IMR-90 (cell line): Measurements from ENCODE around the gene KRT27. TPM values are rescaled to one million over a fixed set of nuclear protein-coding genes. Genes with fewer than 3 reads are reported as not detected.

Experiments
- ATAC-seq: fragments of 200-7000 bp; cut with Tn5 transposase; 2 replicates; pipeline ENCODE4 v1.9.1; 2020; ENCODE audit warnings: low read depth, mild to moderate bottlenecking, moderate library complexity
- BruUV-seq: library from RNA; stranded (reverse); fragments of 400-500 nt; replicated peaks from 2 replicates; lab custom pipeline; 2021; lab: Mats Ljungman, UMichigan
- CTCF ChIA-PET: fragments of 300-600 bp; formaldehyde crosslinking; extraction: SDS; loops from one replicate; lab custom pipeline; 2021; ENCODE audit warnings: antibody characterized with exemption; lab: Yijun Ruan, JAX
- POLR2A ChIA-PET: fragments of 300-600 bp; sonication (Branson Sonifier 250); formaldehyde crosslinking; loops from one replicate; lab custom pipeline; 2022; ENCODE audit warnings: antibody characterized with exemption; ENCODE audit not compliant: unreplicated experiment; lab: Charles Lee
- DNase-seq: peaks from one replicate; pipeline ENCODE4 v3.0.0; 2013
- H2AFZ ChIP-seq: replicated peaks from 2 replicates; pipeline ENCODE3; 2013; ENCODE audit warnings: low read length, mild to moderate bottlenecking; ENCODE audit not compliant: poor library complexity
- H2AK5ac ChIP-seq: 2 replicates; pipeline ENCODE4 v1.6.1; 2013; ENCODE audit warnings: low read depth, low read length, inconsistent platforms
- H2AK9ac ChIP-seq: replicated peaks from 2 replicates; pipeline ENCODE3; 2013; ENCODE audit warnings: mild to moderate bottlenecking, low read depth, low read length, moderate library complexity; ENCODE audit not compliant: poor library complexity
- H2BK120ac ChIP-seq: 2 replicates; pipeline ENCODE4 v1.6.1; 2013; ENCODE audit warnings: low read depth, low read length, inconsistent platforms
- H2BK15ac ChIP-seq: 3 replicates; pipeline ENCODE4 v1.6.1; 2013; ENCODE audit warnings: low read depth, low read length, inconsistent platforms
- H2BK20ac ChIP-seq: 2 replicates; pipeline ENCODE4 v1.6.1; 2013; ENCODE audit warnings: low read depth, mild to moderate bottlenecking, inconsistent platforms, low read length, moderate library complexity
- H2BK5ac ChIP-seq: 2 replicates; pipeline ENCODE4 v1.6.1; 2013; ENCODE audit warnings: mild to moderate bottlenecking, low read depth, low read length, inconsistent platforms; ENCODE audit not compliant: poor library complexity, severe bottlenecking
- H3K14ac ChIP-seq: replicated peaks from 2 replicates; pipeline ENCODE4 v1.6.1; 2013; ENCODE audit warnings: low read depth, low read length, inconsistent platforms
- H3K18ac ChIP-seq: 2 replicates; pipeline ENCODE4 v1.6.1; 2013; ENCODE audit warnings: low read depth, low read length, control low read depth
- H3K23ac ChIP-seq: 2 replicates; pipeline ENCODE4 v1.6.1; 2013; ENCODE audit warnings: low read depth, low read length, inconsistent platforms
- H3K27ac ChIP-seq: 2 replicates; pipeline ENCODE4 v1.5.1; 2013; ENCODE audit warnings: mild to moderate bottlenecking, control low read depth, low read length; ENCODE audit not compliant: insufficient read depth
- H3K27me3 ChIP-seq: 2 replicates; pipeline ENCODE4 v1.6.1; 2013; ENCODE audit warnings: low read length; ENCODE audit not compliant: control insufficient read depth, insufficient read depth
- H3K36me3 ChIP-seq: 2 replicates; pipeline ENCODE4 v1.6.1; 2013; ENCODE audit warnings: low read length, mixed read lengths; ENCODE audit not compliant: control insufficient read depth, insufficient read depth
- H3K4ac ChIP-seq: 2 replicates; pipeline ENCODE4 v1.6.1; 2013; ENCODE audit warnings: low read depth, low read length, inconsistent platforms
- H3K4me1 ChIP-seq: 2 replicates; pipeline ENCODE4 v1.6.1; 2013; ENCODE audit warnings: low read length, mixed read lengths; ENCODE audit not compliant: control insufficient read depth, insufficient read depth
- H3K4me2 ChIP-seq: 2 replicates; pipeline ENCODE4 v1.6.1; 2013; ENCODE audit warnings: low read depth, mild to moderate bottlenecking, control low read depth, low read length, moderate library complexity
- H3K4me3 ChIP-seq: 2 replicates; pipeline ENCODE4 v1.5.1; 2013; ENCODE audit warnings: low read depth, mild to moderate bottlenecking, control low read depth, low read length, moderate library complexity; ENCODE audit not compliant: insufficient read depth
- H3K56ac ChIP-seq: 2 replicates; pipeline ENCODE4 v1.6.1; 2013; ENCODE audit warnings: low read length, inconsistent platforms; ENCODE audit not compliant: insufficient read depth; ENCODE audit errors: extremely low read depth
- H3K79me1 ChIP-seq, 2 experiments: 2 replicates each; pipeline ENCODE4 v1.6.1; 2013; ENCODE audit warnings: low read length in 2 of 2, inconsistent platforms in 1 of 2, low read depth in 1 of 2
- H3K9ac ChIP-seq: 2 replicates; pipeline ENCODE4 v1.6.1; 2013; ENCODE audit warnings: low read depth, low read length, control low read depth
- H3K9me1 ChIP-seq: 2 replicates; pipeline ENCODE4 v1.6.1; 2013; ENCODE audit warnings: low read length, inconsistent platforms; ENCODE audit not compliant: insufficient read depth
- H3K9me3 ChIP-seq: 2 replicates; pipeline ENCODE4 v1.6.1; 2013; ENCODE audit warnings: low read length; ENCODE audit not compliant: control insufficient read depth, insufficient read depth
- H4K20me1 ChIP-seq: 2 replicates; pipeline ENCODE4 v1.6.1; 2013; ENCODE audit warnings: low read length, inconsistent platforms; ENCODE audit not compliant: insufficient read depth
- H4K5ac ChIP-seq: 2 replicates; pipeline ENCODE4 v1.6.1; 2013; ENCODE audit warnings: mild to moderate bottlenecking, low read depth, low read length, control low read depth
- H4K8ac ChIP-seq, 2 experiments: 2 replicates each; pipeline ENCODE4 v1.6.1; 2013; ENCODE audit warnings: low read depth in 2 of 2, low read length in 2 of 2, control low read depth in 1 of 2, inconsistent platforms in 1 of 2
- H4K91ac ChIP-seq: 2 replicates; pipeline ENCODE4 v1.6.1; 2013; ENCODE audit warnings: low read depth, low read length, inconsistent platforms; ENCODE audit not compliant: insufficient read depth
- CHD1 ChIP-seq: IDR thresholded peaks from 2 replicates; pipeline ENCODE4 v1.6.1; 2012; ENCODE audit warnings: low read depth, low read length, improper control_type of control experiment
- WGBS, 2 experiments: methylation state at CpG; one replicate each; pipeline versions ENCODE4 v1.1.5 to v1.1.7; 2013; ENCODE audit warnings: missing lambda C conversion rate in 2 of 2; ENCODE audit not compliant: insufficient read length in 1 of 2; ENCODE audit errors: extremely low coverage in 2 of 2; 5-methylcytosine and 5-hydroxymethylcytosine counted together
- dilution Hi-C: fragments of 300-500 bp; cut with HindIII; formaldehyde crosslinking; loops from one replicate; pipeline ENCODE4 v1.14.3; 2018; ENCODE audit warnings: low sequenced_read_pairs; ENCODE audit not compliant: unreplicated experiment
- in situ Hi-C: fragments of 300-500 bp; cut with MboI; formaldehyde crosslinking; loops from 3 replicates; pipeline ENCODE4 v1.14.3; 2019; ENCODE audit warnings: low sequenced_read_pairs, inconsistent platforms, mixed read lengths
- intact Hi-C: fragments of 100-400 bp; cut with micrococcal nuclease; formaldehyde crosslinking; loops from 2 replicates; pipeline ENCODE4 v1.10.0; 2022
- polyA plus RNA-seq, 3 experiments: library from polyadenylated mRNA; depleted of rRNA; stranded (reverse); fragments of >200 nt; gene quantifications; 2 replicates each; pipeline ENCODE4 v1.2.3, GENCODE V29; 2012; ENCODE audit warnings: low replicate concordance in 1 of 3
- total RNA-seq: library from RNA; depleted of rRNA; stranded (reverse); fragments of >200 nt; gene quantifications from 2 replicates; pipeline ENCODE4 v1.2.3, GENCODE V29; 2012
- TF ChIP-seq, protein P1 (sequence below): conservative IDR thresholded peaks from 2 replicates; pipeline ENCODE4 v1.5.1; 2012; ENCODE audit warnings: mild to moderate bottlenecking, low read depth, low read length, improper control_type of control experiment

Gene KRT27
- total and polyA plus RNA-seq, 2 of the 4 experiments (the other 2 are of a cell fraction), result not detected

DNA sequence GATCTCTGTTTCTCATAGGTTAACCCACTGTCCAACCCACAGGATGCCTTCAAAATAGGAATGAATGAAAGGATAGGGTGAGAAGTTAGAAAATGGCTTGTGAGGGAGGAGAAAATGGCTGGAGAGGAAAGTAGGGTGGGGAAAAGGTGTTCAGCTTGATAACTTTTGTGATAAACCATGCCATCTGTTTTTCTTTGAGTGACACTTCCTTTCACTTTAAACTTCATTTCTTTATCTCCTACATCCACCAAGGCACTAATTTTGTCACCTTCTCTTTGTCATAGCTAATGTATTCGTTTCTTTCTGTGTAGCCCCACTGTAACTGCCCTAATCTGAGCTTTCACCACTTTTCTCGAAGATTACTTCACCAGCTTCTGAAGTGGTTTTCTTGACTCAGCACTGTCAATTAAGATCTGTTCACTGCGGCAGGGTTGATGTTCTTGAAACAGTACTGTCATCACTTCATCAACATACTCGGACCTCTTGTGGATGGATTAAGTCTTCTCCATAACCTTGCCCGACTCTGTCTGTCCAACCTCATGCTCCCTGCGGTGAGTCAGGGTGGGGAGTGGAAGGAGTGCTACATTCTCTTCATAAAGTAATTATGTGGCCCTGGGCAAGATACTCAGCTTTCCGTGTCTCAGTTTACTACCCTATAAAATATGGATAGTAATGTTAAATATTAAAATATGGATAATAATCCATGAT lies 45.5 kb upstream of the KRT27 start:
- no peak overlapping the region for H3K4me2 ChIP-seq
- H3K27ac ChIP-seq, result no peak overlapping the region
- no peaks in the 10 kb centered on the region for H3K9me3 ChIP-seq
- 73% methylated on average over 2 of the region's 7 CpGs; no CpG with 5 or more reads in 1 of the 2 experiments for WGBS, 2 experiments
- dilution Hi-C loops (no loop called here), intact Hi-C loops (no loop called here), in situ Hi-C loops (no loop called here)
- no peak overlapping the region for H2AK5ac ChIP-seq
- no peak overlapping the region for H3K56ac ChIP-seq
- no peaks in the 10 kb centered on the region for H3K36me3 ChIP-seq
- no peak overlapping the region for H2AK9ac ChIP-seq
- DNase-seq (no peak), ATAC-seq (no peak; the same call in 1 of the 2 replicates)
- ChIA-PET CTCF (no interaction called here), POLR2A (no interaction called here)
- no TSS peak for BruUV-seq
- no peak overlapping the region for H3K9ac ChIP-seq
- H3K9me1 ChIP-seq, result no peaks in the 10 kb centered on the region; the same call in 1 of the 2 replicates
- no peak overlapping the region for H2BK5ac ChIP-seq
- H4K8ac ChIP-seq, result peak overlapping the region in 1 of 2 experiments; percentile 29; a peak in 1 of 4 replicates
- no peak overlapping the region for H3K23ac ChIP-seq
- H3K27me3 ChIP-seq, result no peaks in the 10 kb centered on the region
- no peak overlapping the region for H2BK120ac ChIP-seq
- TF ChIP-seq CHD1, result no peak
- TF ChIP-seq, protein P1, sequence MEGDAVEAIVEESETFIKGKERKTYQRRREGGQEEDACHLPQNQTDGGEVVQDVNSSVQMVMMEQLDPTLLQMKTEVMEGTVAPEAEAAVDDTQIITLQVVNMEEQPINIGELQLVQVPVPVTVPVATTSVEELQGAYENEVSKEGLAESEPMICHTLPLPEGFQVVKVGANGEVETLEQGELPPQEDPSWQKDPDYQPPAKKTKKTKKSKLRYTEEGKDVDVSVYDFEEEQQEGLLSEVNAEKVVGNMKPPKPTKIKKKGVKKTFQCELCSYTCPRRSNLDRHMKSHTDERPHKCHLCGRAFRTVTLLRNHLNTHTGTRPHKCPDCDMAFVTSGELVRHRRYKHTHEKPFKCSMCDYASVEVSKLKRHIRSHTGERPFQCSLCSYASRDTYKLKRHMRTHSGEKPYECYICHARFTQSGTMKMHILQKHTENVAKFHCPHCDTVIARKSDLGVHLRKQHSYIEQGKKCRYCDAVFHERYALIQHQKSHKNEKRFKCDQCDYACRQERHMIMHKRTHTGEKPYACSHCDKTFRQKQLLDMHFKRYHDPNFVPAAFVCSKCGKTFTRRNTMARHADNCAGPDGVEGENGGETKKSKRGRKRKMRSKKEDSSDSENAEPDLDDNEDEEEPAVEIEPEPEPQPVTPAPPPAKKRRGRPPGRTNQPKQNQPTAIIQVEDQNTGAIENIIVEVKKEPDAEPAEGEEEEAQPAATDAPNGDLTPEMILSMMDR, result 0 out of 2 replicates have a peak, but pooled peaks have one; percentile 0
- no peak overlapping the region for H4K91ac ChIP-seq
- H2AFZ ChIP-seq, result no peak overlapping the region
- peaks cover 19 to 26% of the 10 kb centered on the region in 2 experiments for H3K79me1 ChIP-seq
- H4K5ac ChIP-seq, result no peak overlapping the region
- no peaks in the 10 kb centered on the region for H4K20me1 ChIP-seq
- H3K18ac ChIP-seq, result no peak overlapping the region; the same call in 1 of the 2 replicates
- no peak overlapping the region for H2BK20ac ChIP-seq
- H3K4me1 ChIP-seq, result peaks cover 4% of the 10 kb centered on the region; the same call in 1 of the 2 replicates
- no peak overlapping the region for H2BK15ac ChIP-seq
- 0 out of 2 replicates have a peak overlapping the region, but pooled peaks have one; percentile 22 for H3K14ac ChIP-seq
- H3K4ac ChIP-seq, result peak overlapping the region; percentile 6; the same call in 1 of the 2 replicates
- no peak overlapping the region for H3K4me3 ChIP-seq
